GM12891 (cell line): Measurements from ENCODE around the gene OR10J5.

Source experiments
- POU2F2 ChIP-seq: IDR thresholded peaks from 2 replicates; pipeline ENCODE4 v1.6.1; 2011; ENCODE audit warnings: low read depth, mild to moderate bottlenecking, control low read depth, low read length, moderate library complexity
- SPI1 ChIP-seq: IDR thresholded peaks from 2 replicates; pipeline ENCODE4 v1.6.1; 2011; ENCODE audit warnings: low read depth, low read length, control low read depth

DNA sequence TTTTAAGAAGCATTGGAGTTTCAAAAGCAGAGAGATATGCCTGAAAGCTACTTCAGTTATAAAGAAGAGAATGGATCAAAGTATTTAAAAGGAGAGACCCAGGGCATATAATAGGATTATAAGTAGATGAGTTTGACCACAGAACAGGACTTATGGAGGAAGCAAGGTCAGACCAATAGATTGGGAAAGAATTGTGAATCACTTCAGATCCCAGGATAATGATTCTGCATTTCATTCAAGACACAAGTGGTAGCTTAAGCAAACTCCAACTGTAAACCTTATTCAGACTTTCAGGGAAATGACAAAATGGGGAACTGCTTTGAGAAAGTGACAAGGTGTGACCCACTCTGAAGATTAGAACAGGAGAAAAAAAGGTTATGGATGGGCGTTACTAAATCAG, 18.9 kb upstream of the OR10J5 start:
- TF ChIP-seq SPI1: no peak
- TF ChIP-seq POU2F2: no peak
